Loucy (cell line): ENCODE results near the gene ABCC4.

Experiments used
- EZH2phosphoT487 ChIP-seq: fragments of 200-600 bp; IDR thresholded peaks from 2 replicates; pipeline ENCODE4 v1.6.1; 2018; ENCODE audit warnings: antibody characterized with exemption, mild to moderate bottlenecking, moderate library complexity, borderline replicate concordance
- TF ChIP-seq, protein P1 (sequence below): fragments of 200-600 bp; sonication (generic); conservative IDR thresholded peaks from 2 replicates; pipeline ENCODE4 v1.5.1; 2014; ENCODE audit warnings: mild to moderate bottlenecking, antibody characterized with exemption, low read length

DNA sequence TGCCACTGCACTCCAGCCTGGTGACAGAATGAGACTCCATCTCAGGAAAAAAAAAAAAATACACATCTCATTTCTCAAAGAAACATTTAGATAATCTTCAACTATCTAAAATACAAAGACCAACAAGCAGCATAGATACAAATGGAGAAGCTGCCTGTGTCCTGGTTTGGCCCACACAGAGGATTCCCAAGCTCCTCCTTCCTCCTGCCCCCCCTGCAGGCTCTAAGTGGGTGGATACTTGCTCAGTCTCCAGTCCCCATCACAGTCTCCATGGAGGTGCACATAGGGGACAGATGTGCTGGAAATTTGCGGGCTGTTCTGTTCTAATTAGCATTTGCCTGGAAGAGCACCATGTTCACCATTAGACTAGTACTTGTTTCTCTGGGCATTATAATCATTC, 59.9 kb downstream of the ABCC4 start:
- TF ChIP-seq, protein P1, sequence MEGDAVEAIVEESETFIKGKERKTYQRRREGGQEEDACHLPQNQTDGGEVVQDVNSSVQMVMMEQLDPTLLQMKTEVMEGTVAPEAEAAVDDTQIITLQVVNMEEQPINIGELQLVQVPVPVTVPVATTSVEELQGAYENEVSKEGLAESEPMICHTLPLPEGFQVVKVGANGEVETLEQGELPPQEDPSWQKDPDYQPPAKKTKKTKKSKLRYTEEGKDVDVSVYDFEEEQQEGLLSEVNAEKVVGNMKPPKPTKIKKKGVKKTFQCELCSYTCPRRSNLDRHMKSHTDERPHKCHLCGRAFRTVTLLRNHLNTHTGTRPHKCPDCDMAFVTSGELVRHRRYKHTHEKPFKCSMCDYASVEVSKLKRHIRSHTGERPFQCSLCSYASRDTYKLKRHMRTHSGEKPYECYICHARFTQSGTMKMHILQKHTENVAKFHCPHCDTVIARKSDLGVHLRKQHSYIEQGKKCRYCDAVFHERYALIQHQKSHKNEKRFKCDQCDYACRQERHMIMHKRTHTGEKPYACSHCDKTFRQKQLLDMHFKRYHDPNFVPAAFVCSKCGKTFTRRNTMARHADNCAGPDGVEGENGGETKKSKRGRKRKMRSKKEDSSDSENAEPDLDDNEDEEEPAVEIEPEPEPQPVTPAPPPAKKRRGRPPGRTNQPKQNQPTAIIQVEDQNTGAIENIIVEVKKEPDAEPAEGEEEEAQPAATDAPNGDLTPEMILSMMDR, result no peak
- no peak for TF ChIP-seq EZH2phosphoT487
